ENCODE results near the gene SMG6.

DNA sequence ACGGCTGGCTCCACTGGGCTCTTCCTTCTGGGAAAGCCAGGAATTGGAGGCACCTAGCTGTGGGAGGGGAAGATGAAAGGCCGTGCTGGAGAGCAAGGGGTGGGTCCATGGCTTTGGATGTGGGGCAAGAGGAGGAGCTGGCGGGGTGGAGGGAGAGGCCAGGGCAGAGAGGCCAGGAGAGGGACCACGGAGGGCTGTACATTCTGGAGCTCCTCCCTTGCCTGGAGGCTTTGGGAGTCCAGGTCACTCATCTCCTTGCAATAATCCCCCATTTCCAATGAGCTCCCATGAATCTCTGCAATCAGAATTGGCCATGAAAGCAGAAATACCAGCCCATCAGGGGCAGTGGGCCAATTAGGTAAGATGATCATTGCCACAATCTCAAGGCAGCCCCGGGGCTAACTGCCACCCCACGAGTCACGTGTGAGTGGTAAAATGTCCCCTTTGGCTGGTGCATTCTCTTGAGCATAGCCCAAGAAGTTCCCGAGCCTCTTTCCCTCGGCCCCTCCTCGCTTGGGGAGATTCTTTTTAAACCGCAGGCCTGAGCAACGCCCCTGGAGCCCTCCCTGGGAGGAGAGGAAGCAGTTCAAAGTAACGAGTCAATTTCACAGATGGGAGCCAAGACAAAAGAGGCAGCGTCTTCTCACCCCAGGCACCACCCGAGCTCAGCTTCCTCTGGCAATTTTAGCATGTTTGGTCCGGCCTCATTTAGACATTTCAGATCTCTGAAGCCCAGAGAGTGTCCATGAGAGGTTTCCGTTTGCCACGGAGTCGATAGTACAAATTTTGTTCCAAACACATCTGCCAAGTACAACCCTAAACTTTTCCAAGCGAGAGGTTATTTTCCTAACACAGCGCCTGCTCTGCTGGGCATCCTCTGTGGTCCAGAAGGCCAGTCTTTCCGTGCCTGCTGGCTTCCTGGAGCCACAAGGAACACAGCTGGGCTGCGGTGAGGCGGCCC is 291.9 kb downstream of the SMG6 start:
- TF ChIP-seq, protein P1, sequence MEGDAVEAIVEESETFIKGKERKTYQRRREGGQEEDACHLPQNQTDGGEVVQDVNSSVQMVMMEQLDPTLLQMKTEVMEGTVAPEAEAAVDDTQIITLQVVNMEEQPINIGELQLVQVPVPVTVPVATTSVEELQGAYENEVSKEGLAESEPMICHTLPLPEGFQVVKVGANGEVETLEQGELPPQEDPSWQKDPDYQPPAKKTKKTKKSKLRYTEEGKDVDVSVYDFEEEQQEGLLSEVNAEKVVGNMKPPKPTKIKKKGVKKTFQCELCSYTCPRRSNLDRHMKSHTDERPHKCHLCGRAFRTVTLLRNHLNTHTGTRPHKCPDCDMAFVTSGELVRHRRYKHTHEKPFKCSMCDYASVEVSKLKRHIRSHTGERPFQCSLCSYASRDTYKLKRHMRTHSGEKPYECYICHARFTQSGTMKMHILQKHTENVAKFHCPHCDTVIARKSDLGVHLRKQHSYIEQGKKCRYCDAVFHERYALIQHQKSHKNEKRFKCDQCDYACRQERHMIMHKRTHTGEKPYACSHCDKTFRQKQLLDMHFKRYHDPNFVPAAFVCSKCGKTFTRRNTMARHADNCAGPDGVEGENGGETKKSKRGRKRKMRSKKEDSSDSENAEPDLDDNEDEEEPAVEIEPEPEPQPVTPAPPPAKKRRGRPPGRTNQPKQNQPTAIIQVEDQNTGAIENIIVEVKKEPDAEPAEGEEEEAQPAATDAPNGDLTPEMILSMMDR (IDR thresholded peaks at IDR 0.05) = no peak
- no peak for TF ChIP-seq POLR2A (IDR thresholded peaks at IDR 0.05)

Measured in sigmoid colon (tissue), 3 donors.